OCI-LY7 (cell line): ENCODE data around the gene SYDE1. TPM values are rescaled to one million over a fixed set of nuclear protein-coding genes. Genes with fewer than 3 reads are reported as not detected.

Experiments
- BruUV-seq: library from RNA; stranded (reverse); fragments of 400-500 nt; replicated peaks from 2 replicates; lab custom pipeline; 2021; lab: Mats Ljungman, UMichigan
- CTCF ChIA-PET: fragments of 300-600 bp; sonication (Branson Sonifier 250); formaldehyde crosslinking; loops from one replicate; lab custom pipeline; 2022; ENCODE audit warnings: antibody characterized with exemption; ENCODE audit not compliant: unreplicated experiment; lab: Charles Lee
- POLR2A ChIA-PET: fragments of 300-600 bp; sonication (Branson Sonifier 250); formaldehyde crosslinking; loops from one replicate; lab custom pipeline; 2022; ENCODE audit warnings: antibody characterized with exemption; lab: Charles Lee
- DNase-seq: peaks from one replicate; pipeline ENCODE4 v3.0.0-alpha.2; 2015; ENCODE audit warnings: low spot score
- H2AFZ ChIP-seq: fragments of 200-600 bp; sonication (generic), shearing (Covaris generic); 2 replicates; pipeline ENCODE4 v1.6.1; 2014; ENCODE audit warnings: mild to moderate bottlenecking, antibody characterized with exemption, low read length, moderate library complexity
- H3K27ac ChIP-seq: fragments of 200-600 bp; sonication (generic); 2 replicates; pipeline ENCODE4 v1.5.1; 2014; ENCODE audit warnings: mixed run types, low read depth, mild to moderate bottlenecking, moderate library complexity, low read length, inconsistent platforms; ENCODE audit not compliant: poor library complexity, severe bottlenecking
- H3K36me3 ChIP-seq: fragments of 200-600 bp; sonication (generic); 2 replicates; pipeline ENCODE4 v1.6.1; 2014; ENCODE audit warnings: mild to moderate bottlenecking, antibody characterized with exemption, low read length, moderate library complexity, mixed read lengths; ENCODE audit not compliant: insufficient read depth
- H3K4me1 ChIP-seq: fragments of 200-600 bp; sonication (generic); 2 replicates; pipeline ENCODE4 v1.5.1; 2014; ENCODE audit warnings: mild to moderate bottlenecking, low read length; ENCODE audit not compliant: insufficient read depth, poor library complexity, severe bottlenecking
- H3K4me2 ChIP-seq: fragments of 200-600 bp; sonication (generic); 2 replicates; pipeline ENCODE4 v1.6.1; 2014; ENCODE audit warnings: mild to moderate bottlenecking, low read length
- H3K4me3 ChIP-seq: fragments of 200-600 bp; sonication (generic); 2 replicates; pipeline ENCODE4 v1.5.1; 2014; ENCODE audit warnings: mild to moderate bottlenecking, low read depth, low read length; ENCODE audit not compliant: poor library complexity, severe bottlenecking
- H3K79me2 ChIP-seq: fragments of 200-600 bp; sonication (generic); 2 replicates; pipeline ENCODE4 v1.6.1; 2016; ENCODE audit warnings: low read depth, mild to moderate bottlenecking, low read length, moderate library complexity, mixed read lengths; ENCODE audit not compliant: insufficient read depth
- H3K9me2 ChIP-seq: fragments of 200-600 bp; sonication (generic); 2 replicates; pipeline ENCODE4 v1.6.1; 2016; ENCODE audit warnings: mild to moderate bottlenecking, low read length, mixed read lengths; ENCODE audit not compliant: insufficient read depth
- H3K9me3 ChIP-seq: fragments of 200-600 bp; sonication (generic); 2 replicates; pipeline ENCODE4 v1.6.1; 2014; ENCODE audit warnings: mild to moderate bottlenecking, mixed run types, low read length, mixed read lengths
- H4K20me1 ChIP-seq: fragments of 200-600 bp; sonication (generic); 2 replicates; pipeline ENCODE4 v1.6.1; 2014; ENCODE audit warnings: mild to moderate bottlenecking, antibody characterized with exemption, low read length, moderate library complexity, mixed read lengths; ENCODE audit not compliant: insufficient read depth
- EZH2phosphoT487 ChIP-seq: fragments of 200-600 bp; sonication (generic); IDR thresholded peaks from 2 replicates; pipeline ENCODE4 v1.6.1; 2018; ENCODE audit warnings: low read depth, borderline replicate concordance, mild to moderate bottlenecking, mixed run types, antibody characterized with exemption, low read length, moderate library complexity, mixed read lengths
- intact Hi-C: fragments of 100-400 bp; cut with micrococcal nuclease; formaldehyde crosslinking; loops from one replicate; pipeline ENCODE4 v1.10.0; 2022; ENCODE audit not compliant: unreplicated experiment
- total RNA-seq, 2 experiments: library from RNA; depleted of rRNA in 1 of 2; stranded (reverse); fragments of >200 nt in 1 of 2; shearing (Covaris generic) in 1 of 2; gene quantifications; 2 replicates each; pipeline ENCODE4 v1.2.3, GENCODE V29; 2014 to 2022
- TF ChIP-seq, protein P1 (sequence below): fragments of 200-600 bp; sonication (generic); conservative IDR thresholded peaks from 2 replicates; pipeline ENCODE4 v1.5.1; 2014; ENCODE audit warnings: mild to moderate bottlenecking, antibody characterized with exemption, low read length, moderate library complexity, mixed read lengths

The SYDE1 gene
- total RNA-seq, 2 experiments from 2014 or later: not detected

DNA sequence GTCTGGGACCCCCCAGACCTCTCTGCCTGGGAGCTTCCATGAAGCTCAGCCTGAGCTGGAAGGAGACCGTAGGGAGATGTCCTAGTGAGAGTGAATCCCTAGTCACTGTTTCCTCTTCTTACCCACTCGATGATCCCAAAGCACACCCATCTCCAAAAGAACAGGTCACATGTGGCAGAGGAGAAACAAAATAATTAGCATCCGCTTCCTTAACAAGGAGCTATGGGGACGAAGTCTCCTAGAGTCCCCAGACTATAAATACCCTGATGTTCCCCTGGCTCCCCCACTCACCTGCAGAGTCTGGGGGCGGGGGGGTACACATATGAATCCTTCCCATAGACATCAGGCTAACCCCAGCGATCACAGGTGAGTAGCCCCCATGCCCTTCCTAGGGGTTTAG, 25.3 kb upstream of the SYDE1 start, which contains the start of gene OR1I1:
Gene OR1I1, plus strand, starts transcription at position 301 of the 400 bp plus-strand sequence. CDS start 4,855 bp downstream, outside the sequence.
- H3K9me2 ChIP-seq: no peaks in the 10 kb centered on the region
- H3K4me2 ChIP-seq: no peak within 1 kb of the TSS
- no peaks in the 10 kb centered on the region for H3K79me2 ChIP-seq
- no peak for TF ChIP-seq EZH2phosphoT487
- TF ChIP-seq, protein P1, sequence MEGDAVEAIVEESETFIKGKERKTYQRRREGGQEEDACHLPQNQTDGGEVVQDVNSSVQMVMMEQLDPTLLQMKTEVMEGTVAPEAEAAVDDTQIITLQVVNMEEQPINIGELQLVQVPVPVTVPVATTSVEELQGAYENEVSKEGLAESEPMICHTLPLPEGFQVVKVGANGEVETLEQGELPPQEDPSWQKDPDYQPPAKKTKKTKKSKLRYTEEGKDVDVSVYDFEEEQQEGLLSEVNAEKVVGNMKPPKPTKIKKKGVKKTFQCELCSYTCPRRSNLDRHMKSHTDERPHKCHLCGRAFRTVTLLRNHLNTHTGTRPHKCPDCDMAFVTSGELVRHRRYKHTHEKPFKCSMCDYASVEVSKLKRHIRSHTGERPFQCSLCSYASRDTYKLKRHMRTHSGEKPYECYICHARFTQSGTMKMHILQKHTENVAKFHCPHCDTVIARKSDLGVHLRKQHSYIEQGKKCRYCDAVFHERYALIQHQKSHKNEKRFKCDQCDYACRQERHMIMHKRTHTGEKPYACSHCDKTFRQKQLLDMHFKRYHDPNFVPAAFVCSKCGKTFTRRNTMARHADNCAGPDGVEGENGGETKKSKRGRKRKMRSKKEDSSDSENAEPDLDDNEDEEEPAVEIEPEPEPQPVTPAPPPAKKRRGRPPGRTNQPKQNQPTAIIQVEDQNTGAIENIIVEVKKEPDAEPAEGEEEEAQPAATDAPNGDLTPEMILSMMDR: no peak
- ChIA-PET CTCF (no interaction called here), POLR2A (interaction anchor here (0.7 kb wide), 1 partner anchor 531 kb away, joined by 3 read pairs; no protein-coding TSS in a partner anchor)
- no peak within 1 kb of the TSS for H3K27ac ChIP-seq
- H3K4me1 ChIP-seq: no peaks in the 10 kb centered on the region
- intact Hi-C loops: no loop called here
- DNase-seq: no peak
- H3K4me3 ChIP-seq: no peak within 1 kb of the TSS
- no TSS peak for BruUV-seq
- H3K9me3 ChIP-seq: no peaks in the 10 kb centered on the region
- no peaks in the 10 kb centered on the region for H3K36me3 ChIP-seq
- H4K20me1 ChIP-seq: no peaks in the 10 kb centered on the region
- no peak within 1 kb of the TSS for H2AFZ ChIP-seq

DNA sequence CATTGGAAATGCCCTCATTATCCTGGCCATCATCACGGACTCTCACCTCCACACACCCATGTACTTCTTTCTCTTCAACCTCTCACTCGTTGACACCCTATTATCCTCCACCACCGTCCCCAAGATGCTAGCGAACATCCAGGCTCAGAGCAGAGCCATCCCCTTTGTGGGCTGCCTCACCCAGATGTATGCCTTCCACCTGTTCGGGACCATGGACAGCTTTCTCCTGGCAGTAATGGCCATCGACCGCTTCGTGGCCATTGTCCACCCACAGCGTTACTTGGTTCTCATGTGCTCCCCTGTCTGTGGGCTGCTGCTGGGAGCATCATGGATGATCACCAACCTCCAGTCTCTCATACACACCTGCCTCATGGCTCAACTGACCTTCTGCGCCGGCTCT, 20.0 kb upstream of the SYDE1 start:
- no TSS peak for BruUV-seq
- no peaks in the 10 kb centered on the region for H4K20me1 ChIP-seq
- ChIA-PET CTCF (no interaction called here), POLR2A (no interaction called here)
- H3K9me3 ChIP-seq: no peaks in the 10 kb centered on the region
- peaks cover 3% of the 10 kb centered on the region for H3K4me1 ChIP-seq
- H3K4me2 ChIP-seq: no peak overlapping the region
- no peak overlapping the region for H3K4me3 ChIP-seq
- no peaks in the 10 kb centered on the region for H3K36me3 ChIP-seq
- no peaks in the 10 kb centered on the region for H3K79me2 ChIP-seq
- intact Hi-C loops: no loop called here
- H3K9me2 ChIP-seq: no peaks in the 10 kb centered on the region
- H3K27ac ChIP-seq: no peak overlapping the region
- TF ChIP-seq, protein P1: no peak
- TF ChIP-seq EZH2phosphoT487: no peak
- no peak for DNase-seq
- H2AFZ ChIP-seq: no peak overlapping the region
